HepG2 (cell line): ENCODE results near the gene BRMS1. TPM values are rescaled to one million over a fixed set of nuclear protein-coding genes. Genes with fewer than 3 reads are reported as not detected.

Experiments used
- CBX1 ChIP-seq: IDR thresholded peaks from one replicate; pipeline ENCODE4 v1.6.1; 2016; ENCODE audit warnings: antibody characterized with exemption, low read depth
- CHD2 ChIP-seq: IDR thresholded peaks from 2 replicates; pipeline ENCODE4 v1.6.1; 2011; ENCODE audit warnings: low read depth, low read length, improper control_type of control experiment
- GZF1 ChIP-seq: sonication (generic); formaldehyde crosslinking; IDR thresholded peaks from 2 replicates; pipeline ENCODE4 v1.5.1; 2020; ENCODE audit warnings: mild to moderate bottlenecking, missing genetic modification reagents
- HNRNPK ChIP-seq: fragments of 200-400 bp; formaldehyde crosslinking; IDR thresholded peaks from 2 replicates; pipeline ENCODE4 v1.6.1; 2018; ENCODE audit warnings: low read length, low read depth, moderate library complexity, mild to moderate bottlenecking; ENCODE audit not compliant: poor library complexity, severe bottlenecking
- MXD4 ChIP-seq: IDR thresholded peaks from 2 replicates; pipeline ENCODE4 v1.6.1; 2016; ENCODE audit warnings: mild to moderate bottlenecking, missing biosample characterization, missing genetic modification reagents
- PAX8 ChIP-seq: sonication (generic); formaldehyde crosslinking; IDR thresholded peaks from 2 replicates; pipeline ENCODE4 v1.8.0; 2022; ENCODE audit warnings: mild to moderate bottlenecking, missing genetic modification reagents, borderline replicate concordance
- POLR2G ChIP-seq: fragments of 200-400 bp; formaldehyde crosslinking; IDR thresholded peaks from 2 replicates; pipeline ENCODE4 v1.6.1; 2018; ENCODE audit warnings: mild to moderate bottlenecking, low read depth, low read length, moderate library complexity
- RFXANK ChIP-seq: IDR thresholded peaks from 2 replicates; pipeline ENCODE4 v1.6.1; 2016
- ZNF253 ChIP-seq: sonication (generic); formaldehyde crosslinking; IDR thresholded peaks from 2 replicates; pipeline ENCODE4 v1.8.0; 2022; ENCODE audit warnings: mild to moderate bottlenecking, missing genetic modification reagents, borderline replicate concordance
- ZNF432 ChIP-seq: sonication (generic); formaldehyde crosslinking; IDR thresholded peaks from 2 replicates; pipeline ENCODE4 v1.5.0; 2020; ENCODE audit warnings: missing genetic modification reagents, mild to moderate bottlenecking, borderline replicate concordance
- ZNF660 ChIP-seq: sonication (generic); formaldehyde crosslinking; IDR thresholded peaks from 2 replicates; pipeline ENCODE4 v1.5.1; 2020; ENCODE audit warnings: mild to moderate bottlenecking, low read depth, missing genetic modification reagents, borderline replicate concordance
- polyA plus RNA-seq, 8 experiments: library from polyadenylated mRNA; depleted of rRNA in 3 of 8; stranded (reverse) in 7 of 8; unstranded in 1 of 8; fragments of >200 nt; fragmentation: Illumina TruSeq in 4 of 8; extraction: Trizol in 4 of 8; gene quantifications; 2 replicates each; pipeline versions ENCODE4 v1.2.1 to v1.2.3, GENCODE V29; 2011 to 2016; ENCODE audit warnings: low read depth in 4 of 8, missing spikeins in 1 of 8, mixed read lengths in 1 of 8; ENCODE audit not compliant: insufficient read depth in 1 of 8
- total RNA-seq, 5 experiments: library from RNA; depleted of rRNA; stranded (reverse); fragments of >200 nt; fragmentation: Illumina TruSeq; extraction: Trizol; gene quantifications; 2 replicates each; pipeline ENCODE4 v1.2.3, GENCODE V29; 2016; ENCODE audit warnings: low read depth in 1 of 5
- TF ChIP-seq, protein P1 (sequence below): IDR thresholded peaks from 2 replicates; pipeline ENCODE4 v1.6.1; 2016; ENCODE audit warnings: low read depth
- TF ChIP-seq, protein P2 (sequence below): sonication (generic); formaldehyde crosslinking; IDR thresholded peaks from 2 replicates; pipeline ENCODE4 v1.9.0; 2022; ENCODE audit warnings: missing genetic modification reagents, mild to moderate bottlenecking, borderline replicate concordance
- TF ChIP-seq, protein P3 (sequence below): sonication (generic); formaldehyde crosslinking; IDR thresholded peaks from 2 replicates; pipeline ENCODE4 v1.8.0; 2022; ENCODE audit warnings: mild to moderate bottlenecking, missing genetic modification reagents, moderate library complexity
- TF ChIP-seq, protein P4 (sequence below): sonication (generic); formaldehyde crosslinking; IDR thresholded peaks from 2 replicates; pipeline ENCODE4 v1.8.0; 2022; ENCODE audit warnings: mild to moderate bottlenecking, missing genetic modification reagents; ENCODE audit not compliant: insufficient replicate concordance
- TF ChIP-seq, protein P5 (sequence below): sonication (generic); formaldehyde crosslinking; conservative IDR thresholded peaks from 2 replicates; pipeline ENCODE4 v1.8.0; 2022; ENCODE audit warnings: mild to moderate bottlenecking, moderate library complexity, missing genetic modification reagents
- TF ChIP-seq, protein P6 (sequence below): sonication (generic); formaldehyde crosslinking; conservative IDR thresholded peaks from 2 replicates; pipeline ENCODE4 v1.8.1; 2023; ENCODE audit warnings: missing genetic modification reagents

The BRMS1 gene
- total and polyA plus RNA-seq, 2 of the 13 experiments (the other 11 are each of a cell fraction or from before 2014, with no cell fraction given) = 15.8 to 55.7 TPM

DNA sequence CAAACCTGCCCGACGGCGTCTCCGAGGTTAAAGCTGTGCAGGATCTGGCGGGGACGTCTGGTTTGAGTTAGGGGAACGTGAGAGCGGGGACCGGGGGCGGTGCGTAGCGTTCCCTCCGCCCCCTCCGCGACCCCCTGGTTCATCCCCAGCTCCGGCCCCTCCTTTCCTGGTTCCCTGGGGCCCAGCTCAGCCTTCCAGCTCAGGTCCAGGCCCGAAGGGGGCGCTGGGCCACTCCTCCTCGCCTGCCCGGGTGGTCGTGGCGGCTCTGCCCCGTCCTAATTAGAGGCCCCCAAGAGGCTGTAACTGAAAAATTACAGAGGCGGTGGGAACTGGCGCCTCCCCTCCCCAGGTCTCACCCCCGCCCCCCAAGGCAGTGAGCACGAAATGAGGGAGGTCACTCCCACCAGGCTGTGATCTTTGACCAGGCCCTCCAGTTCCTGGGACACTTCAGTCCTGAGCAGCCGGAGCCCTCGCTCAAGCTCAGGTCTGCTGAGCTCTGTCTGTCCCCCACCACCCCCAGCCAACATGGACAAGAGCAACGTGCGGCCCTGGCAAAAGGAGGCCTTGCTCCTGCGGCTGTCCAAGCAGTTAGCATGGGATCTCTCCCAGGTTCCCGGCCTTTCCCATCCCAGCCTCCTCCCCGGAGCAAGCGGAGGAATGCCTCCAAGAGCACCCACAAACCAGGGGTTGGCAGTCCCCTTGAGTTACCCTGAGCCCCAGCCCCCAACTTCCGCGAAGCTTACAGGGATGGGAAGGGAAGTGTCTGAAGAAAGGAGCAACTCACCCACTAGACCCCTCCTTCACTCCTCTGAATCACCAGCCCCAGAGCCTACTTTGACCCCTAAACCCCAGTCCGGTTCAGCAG, 31.4 kb downstream of the BRMS1 start (continued):
- TF ChIP-seq ZNF432 (CRISPR knock-in tag) (no peak), RFXANK (CRISPR knock-in tag) (0 out of 2 replicates have a peak, but pooled peaks have one; percentile 9), PAX8 (CRISPR knock-in tag) (no peak), CBX1 (no peak), HNRNPK (peak; percentile 5), ZNF660 (CRISPR knock-in tag) (no peak), CHD2 (no peak), ZNF253 (peak; percentile 43; the same call in 1 of the 2 replicates), MXD4 (0 out of 2 replicates have a peak, but pooled peaks have one; percentile 48), GZF1 (CRISPR knock-in tag) (no peak), POLR2G (peak; percentile 73)
- TF ChIP-seq, protein P1, sequence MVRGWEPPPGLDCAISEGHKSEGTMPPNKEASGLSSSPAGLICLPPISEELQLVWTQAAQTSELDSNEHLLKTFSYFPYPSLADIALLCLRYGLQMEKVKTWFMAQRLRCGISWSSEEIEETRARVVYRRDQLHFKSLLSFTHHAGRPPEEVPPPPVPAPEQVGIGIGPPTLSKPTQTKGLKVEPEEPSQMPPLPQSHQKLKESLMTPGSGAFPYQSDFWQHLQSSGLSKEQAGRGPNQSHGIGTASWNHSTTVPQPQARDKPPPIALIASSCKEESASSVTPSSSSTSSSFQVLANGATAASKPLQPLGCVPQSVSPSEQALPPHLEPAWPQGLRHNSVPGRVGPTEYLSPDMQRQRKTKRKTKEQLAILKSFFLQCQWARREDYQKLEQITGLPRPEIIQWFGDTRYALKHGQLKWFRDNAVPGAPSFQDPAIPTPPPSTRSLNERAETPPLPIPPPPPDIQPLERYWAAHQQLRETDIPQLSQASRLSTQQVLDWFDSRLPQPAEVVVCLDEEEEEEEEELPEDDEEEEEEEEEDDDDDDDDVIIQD (CRISPR knock-in tag) = 0 out of 2 replicates have a peak, but pooled peaks have one; percentile 12
- TF ChIP-seq, protein P2, sequence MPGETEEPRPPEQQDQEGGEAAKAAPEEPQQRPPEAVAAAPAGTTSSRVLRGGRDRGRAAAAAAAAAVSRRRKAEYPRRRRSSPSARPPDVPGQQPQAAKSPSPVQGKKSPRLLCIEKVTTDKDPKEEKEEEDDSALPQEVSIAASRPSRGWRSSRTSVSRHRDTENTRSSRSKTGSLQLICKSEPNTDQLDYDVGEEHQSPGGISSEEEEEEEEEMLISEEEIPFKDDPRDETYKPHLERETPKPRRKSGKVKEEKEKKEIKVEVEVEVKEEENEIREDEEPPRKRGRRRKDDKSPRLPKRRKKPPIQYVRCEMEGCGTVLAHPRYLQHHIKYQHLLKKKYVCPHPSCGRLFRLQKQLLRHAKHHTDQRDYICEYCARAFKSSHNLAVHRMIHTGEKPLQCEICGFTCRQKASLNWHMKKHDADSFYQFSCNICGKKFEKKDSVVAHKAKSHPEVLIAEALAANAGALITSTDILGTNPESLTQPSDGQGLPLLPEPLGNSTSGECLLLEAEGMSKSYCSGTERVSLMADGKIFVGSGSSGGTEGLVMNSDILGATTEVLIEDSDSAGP (CRISPR knock-in tag) = peak; percentile 47; the same call in 1 of the 2 replicates
- TF ChIP-seq, protein P3, sequence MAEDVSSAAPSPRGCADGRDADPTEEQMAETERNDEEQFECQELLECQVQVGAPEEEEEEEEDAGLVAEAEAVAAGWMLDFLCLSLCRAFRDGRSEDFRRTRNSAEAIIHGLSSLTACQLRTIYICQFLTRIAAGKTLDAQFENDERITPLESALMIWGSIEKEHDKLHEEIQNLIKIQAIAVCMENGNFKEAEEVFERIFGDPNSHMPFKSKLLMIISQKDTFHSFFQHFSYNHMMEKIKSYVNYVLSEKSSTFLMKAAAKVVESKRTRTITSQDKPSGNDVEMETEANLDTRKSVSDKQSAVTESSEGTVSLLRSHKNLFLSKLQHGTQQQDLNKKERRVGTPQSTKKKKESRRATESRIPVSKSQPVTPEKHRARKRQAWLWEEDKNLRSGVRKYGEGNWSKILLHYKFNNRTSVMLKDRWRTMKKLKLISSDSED (CRISPR knock-in tag) = 0 out of 2 replicates have a peak, but pooled peaks have one; percentile 31
- TF ChIP-seq, protein P4, sequence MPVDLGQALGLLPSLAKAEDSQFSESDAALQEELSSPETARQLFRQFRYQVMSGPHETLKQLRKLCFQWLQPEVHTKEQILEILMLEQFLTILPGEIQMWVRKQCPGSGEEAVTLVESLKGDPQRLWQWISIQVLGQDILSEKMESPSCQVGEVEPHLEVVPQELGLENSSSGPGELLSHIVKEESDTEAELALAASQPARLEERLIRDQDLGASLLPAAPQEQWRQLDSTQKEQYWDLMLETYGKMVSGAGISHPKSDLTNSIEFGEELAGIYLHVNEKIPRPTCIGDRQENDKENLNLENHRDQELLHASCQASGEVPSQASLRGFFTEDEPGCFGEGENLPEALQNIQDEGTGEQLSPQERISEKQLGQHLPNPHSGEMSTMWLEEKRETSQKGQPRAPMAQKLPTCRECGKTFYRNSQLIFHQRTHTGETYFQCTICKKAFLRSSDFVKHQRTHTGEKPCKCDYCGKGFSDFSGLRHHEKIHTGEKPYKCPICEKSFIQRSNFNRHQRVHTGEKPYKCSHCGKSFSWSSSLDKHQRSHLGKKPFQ (CRISPR knock-in tag) = peak; percentile 98
- TF ChIP-seq, protein P5, sequence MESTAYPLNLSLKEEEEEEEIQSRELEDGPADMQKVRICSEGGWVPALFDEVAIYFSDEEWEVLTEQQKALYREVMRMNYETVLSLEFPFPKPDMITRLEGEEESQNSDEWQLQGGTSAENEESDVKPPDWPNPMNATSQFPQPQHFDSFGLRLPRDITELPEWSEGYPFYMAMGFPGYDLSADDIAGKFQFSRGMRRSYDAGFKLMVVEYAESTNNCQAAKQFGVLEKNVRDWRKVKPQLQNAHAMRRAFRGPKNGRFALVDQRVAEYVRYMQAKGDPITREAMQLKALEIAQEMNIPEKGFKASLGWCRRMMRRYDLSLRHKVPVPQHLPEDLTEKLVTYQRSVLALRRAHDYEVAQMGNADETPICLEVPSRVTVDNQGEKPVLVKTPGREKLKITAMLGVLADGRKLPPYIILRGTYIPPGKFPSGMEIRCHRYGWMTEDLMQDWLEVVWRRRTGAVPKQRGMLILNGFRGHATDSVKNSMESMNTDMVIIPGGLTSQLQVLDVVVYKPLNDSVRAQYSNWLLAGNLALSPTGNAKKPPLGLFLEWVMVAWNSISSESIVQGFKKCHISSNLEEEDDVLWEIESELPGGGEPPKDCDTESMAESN (CRISPR knock-in tag) = 0 out of 2 replicates have a peak, but pooled peaks have one; percentile 3
- TF ChIP-seq, protein P6, sequence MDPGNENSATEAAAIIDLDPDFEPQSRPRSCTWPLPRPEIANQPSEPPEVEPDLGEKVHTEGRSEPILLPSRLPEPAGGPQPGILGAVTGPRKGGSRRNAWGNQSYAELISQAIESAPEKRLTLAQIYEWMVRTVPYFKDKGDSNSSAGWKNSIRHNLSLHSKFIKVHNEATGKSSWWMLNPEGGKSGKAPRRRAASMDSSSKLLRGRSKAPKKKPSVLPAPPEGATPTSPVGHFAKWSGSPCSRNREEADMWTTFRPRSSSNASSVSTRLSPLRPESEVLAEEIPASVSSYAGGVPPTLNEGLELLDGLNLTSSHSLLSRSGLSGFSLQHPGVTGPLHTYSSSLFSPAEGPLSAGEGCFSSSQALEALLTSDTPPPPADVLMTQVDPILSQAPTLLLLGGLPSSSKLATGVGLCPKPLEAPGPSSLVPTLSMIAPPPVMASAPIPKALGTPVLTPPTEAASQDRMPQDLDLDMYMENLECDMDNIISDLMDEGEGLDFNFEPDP (CRISPR knock-in tag) = 0 out of 2 replicates have a peak, but pooled peaks have one; percentile 53
